Adipose tissue (tissue), 3 donors: ENCODE data around the gene HEXIM1. TPM values are rescaled to one million over a fixed set of nuclear protein-coding genes. Genes with fewer than 3 reads are reported as not detected.
"Not testable (repeated sequence)": the region's sequence is repeated elsewhere in the genome, so short reads cannot be mapped to it uniquely, and the experiment has no call there.

ENCODE experiments used
- H3K27ac ChIP-seq: one replicate; pipeline ENCODE4 v1.5.1; 2013; ENCODE audit warnings: low read depth, low read length
- WGBS, 3 donors: extraction: QIAGEN DNeasy Blood & Tissue Kit; methylation state at CpG; one replicate each; pipeline ENCODE4 v1.1.7; 2013; 5-methylcytosine and 5-hydroxymethylcytosine counted together
- polyA plus RNA-seq, 3 donors: library from polyadenylated mRNA; stranded (reverse); fragments of 200-250 nt; gene quantifications; one replicate each; pipeline ENCODE4 v1.2.3, GENCODE V29; 2013
- donor health status: healthy with polysubstance abuse.
- donor health status: Bipolar disorder and iron deficiency.
- donor health status: healthy.

HEXIM1 gene
- polyA plus RNA-seq, 3 donors, result 5.4 to 24.9 (median 13.4) TPM

DNA sequence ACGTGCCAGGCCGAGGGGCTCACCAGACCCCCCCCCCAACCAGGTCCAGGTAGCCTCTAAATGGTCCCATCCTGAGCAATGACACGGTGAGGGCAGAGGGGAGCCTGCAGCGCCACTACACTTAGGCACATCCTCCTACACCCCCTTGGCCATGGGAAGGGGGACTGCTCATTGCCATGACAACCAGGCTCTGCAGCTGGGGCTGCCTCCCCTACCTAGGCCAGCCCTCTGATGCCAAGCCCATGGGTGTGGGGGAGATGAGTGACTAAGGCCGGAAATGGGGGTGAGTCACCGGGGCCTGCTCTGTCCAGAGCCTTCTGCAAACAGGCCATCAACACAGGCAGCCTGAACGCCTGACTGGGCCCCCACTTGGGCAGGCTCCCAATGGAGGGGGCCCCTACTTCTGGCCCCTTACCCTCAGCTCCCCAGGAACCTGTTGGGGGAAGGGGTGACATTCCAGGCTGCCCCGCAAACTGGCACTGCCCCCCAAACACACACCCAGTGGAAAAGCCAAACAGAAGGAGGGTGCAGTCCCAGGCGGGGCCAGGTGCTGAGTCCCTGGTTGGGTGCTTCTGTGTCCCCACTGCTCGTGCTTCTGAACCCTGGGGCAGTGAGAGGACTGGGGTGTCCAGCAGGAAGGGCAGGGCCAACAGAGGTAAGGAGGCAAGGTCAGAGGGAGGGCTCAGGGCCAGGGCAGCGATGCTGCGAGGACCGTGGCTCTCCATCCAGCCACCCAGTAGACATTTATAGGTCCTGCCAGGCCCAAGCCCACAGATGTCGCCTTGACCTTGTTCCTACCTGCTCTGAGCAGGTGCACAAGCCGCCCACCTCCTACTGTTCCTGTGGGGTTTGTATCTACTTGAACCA lies 24.1 kb upstream of the HEXIM1 start:
- 68 to 83% (median 71%) methylated on average over 14 to 15 of the region's 15 CpGs for WGBS, 3 donors
- H3K27ac ChIP-seq, result no peak overlapping the region

GRCh38 chr17:45124797-45125122 lies 23.5 kb upstream of the HEXIM1 start:
- 68 to 82% (median 79%) methylated on average over 5 of the region's 5 CpGs for whole genome bisulfite sequencing, 3 donors
- H3K27ac ChIP-seq, result not testable (repeated sequence)

- WGBS, 3 donors, result 96 to 98% (median 97%) methylated on average over 8 of the region's 8 CpGs
- no peak overlapping the region for H3K27ac ChIP-seq
Measured at GRCh38 chr17:45125509-45125908, 22.8 kb upstream of the HEXIM1 start.

DNA sequence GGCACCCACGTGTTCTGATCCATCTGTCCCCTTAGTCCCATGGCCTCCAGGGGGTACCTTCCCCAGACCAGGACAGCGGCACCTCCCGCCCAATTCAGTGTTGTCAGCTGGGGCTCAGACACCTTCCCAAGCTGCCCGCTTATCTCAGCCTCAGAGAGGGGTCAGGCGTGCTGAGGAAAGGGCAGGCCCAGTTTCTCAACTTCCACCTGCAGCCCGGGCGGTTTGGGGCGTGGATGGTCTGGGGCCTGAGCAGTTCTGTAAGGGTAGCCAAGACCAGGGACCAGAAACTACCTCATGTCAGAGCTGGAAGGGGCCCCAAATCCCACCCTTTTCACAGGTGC lies 21.1 kb upstream of the HEXIM1 start:
- 72 to 93% (median 76%) methylated on average over 8 of the region's 8 CpGs for WGBS, 3 donors

GRCh38 chr17:45127548-45128300 lies 20.6 kb upstream of the HEXIM1 start:
- 33 to 53% (median 47%) methylated on average over 20 of the region's 20 CpGs for WGBS, 3 donors
- H3K27ac ChIP-seq, result no peak overlapping the region

More for the DNA sequence above, 21.1 kb upstream of the HEXIM1 start:
- no peak overlapping the region for H3K27ac ChIP-seq

DNA sequence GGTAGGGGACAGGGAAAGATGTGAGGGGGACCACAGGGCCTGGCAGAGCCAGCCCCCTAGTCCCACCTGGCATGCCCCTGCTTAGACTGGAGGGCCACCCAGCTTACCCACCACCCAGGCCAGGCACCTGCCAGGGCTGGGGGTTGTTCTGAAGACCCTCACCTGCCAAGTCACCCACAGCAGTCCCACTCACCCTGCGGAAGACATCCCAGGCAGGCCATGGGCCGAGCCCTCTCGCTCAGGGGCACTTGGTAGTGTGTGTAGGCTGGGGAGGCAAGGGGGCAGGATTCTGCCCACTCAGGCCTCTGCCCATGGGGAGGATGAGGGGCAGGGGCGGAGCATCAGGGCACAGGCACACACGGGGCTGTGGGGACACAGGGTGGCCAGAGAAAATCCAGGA lies 19.9 kb upstream of the HEXIM1 start:
- WGBS, 3 donors, result 81 to 88% (median 87%) methylated on average over 5 of the region's 5 CpGs
- no peak overlapping the region for H3K27ac ChIP-seq

- no peak overlapping the region for H3K27ac ChIP-seq
- 96 to 98% (median 96%) methylated on average over 2 of the region's 2 CpGs for WGBS, 3 donors
Measured at GRCh38 chr17:45128989-45129388, 19.3 kb upstream of the HEXIM1 start.

- 73 to 76% (median 74%) methylated on average over 10 of the region's 10 CpGs for WGBS, 3 donors
Measured at GRCh38 chr17:45129426-45129939, 18.8 kb upstream of the HEXIM1 start.

GRCh38 chr17:45129940-45130680 lies 18.2 kb upstream of the HEXIM1 start:
- no peak overlapping the region for H3K27ac ChIP-seq
- WGBS, 3 donors, result 67 to 85% (median 70%) methylated on average over 13 of the region's 13 CpGs

More at GRCh38 chr17:45129426-45129939, 18.8 kb upstream of the HEXIM1 start:
- H3K27ac ChIP-seq, result no peak overlapping the region

DNA sequence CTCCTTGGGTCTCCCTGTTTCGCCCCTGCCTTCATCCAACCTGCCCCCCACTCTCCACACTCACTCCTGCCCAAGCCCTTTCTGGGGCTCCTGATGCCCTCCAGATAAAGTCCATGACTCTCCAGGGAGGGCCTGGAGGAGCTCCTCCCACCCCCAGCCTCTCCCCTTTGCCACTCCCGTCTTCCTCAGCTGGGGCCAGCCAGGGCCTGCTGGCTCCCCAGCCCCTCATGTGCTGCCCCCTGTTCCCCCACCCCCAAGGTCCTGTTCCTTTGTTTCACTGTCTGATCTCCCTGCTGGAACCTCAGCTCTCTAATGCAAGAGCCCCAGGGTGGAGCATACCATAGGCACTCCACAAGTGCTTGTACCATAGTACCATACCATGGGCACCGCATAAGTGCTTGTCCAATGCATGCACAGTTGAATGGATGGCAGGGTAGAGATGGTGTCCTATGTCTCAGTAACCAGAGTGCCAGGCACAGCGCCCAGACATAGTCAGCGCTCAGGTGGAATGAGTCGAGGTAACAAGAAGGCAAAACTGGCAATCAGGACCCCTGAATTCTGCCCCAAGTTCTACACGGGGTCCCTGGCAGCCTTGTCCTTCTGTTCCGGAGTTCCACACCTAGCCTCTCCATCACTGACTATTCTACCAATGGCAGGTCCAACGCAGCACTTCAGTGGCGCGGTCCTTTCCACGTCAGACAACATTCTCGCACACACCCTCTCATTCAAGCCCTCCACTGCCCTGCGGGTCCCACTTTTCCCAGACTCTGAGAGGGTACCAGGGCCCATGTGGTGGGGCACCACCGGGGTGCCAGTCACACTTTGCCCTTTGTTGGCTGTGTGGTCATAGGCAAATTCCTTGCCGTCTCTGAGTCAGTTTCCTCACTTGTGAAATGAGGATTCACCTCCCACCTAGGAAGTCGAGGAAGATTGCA lies 17.3 kb upstream of the HEXIM1 start:
- no peak overlapping the region for H3K27ac ChIP-seq
- WGBS, 3 donors, result 82 to 85% (median 83%) methylated on average over 17 of the region's 17 CpGs

DNA sequence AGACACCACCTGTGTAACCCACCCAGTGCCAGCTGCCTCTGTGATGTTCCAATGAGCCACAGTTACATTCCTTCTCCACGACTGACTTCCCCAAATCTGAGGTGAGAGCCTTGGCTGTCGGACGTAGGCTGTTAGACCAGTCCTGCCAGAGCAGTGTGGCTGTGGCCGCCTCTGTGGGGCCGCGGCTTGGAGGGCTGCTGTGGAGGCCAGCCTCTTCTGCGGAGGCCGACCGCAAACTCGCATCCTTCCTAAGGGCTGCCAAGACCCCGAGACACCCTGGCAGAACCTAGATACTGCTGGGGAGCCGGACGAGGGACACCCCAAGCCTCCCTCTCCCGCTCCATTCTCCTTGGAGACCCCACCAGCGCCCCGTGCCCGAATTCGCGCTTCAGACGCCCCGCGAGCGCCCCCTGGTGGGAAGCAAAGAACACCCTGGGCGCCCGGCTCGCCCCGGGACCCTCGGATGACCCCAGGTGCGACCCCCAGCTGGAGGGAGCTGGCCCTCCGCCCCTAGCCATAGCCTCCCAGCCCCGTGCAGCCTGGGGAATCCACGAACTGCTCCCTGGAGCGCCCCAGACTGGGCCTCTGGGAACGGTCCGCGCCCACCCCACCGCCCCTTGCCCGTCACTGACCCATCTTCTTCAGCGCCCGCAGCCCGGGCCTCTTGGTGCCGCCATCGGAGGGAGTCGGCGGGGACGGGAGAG lies 16.5 kb upstream of the HEXIM1 start:
- 8% methylated on average over 42 to 46 of the region's 46 CpGs for WGBS, 3 donors
- no peak overlapping the region for H3K27ac ChIP-seq

GRCh38 chr17:45132320-45132571 lies 16.0 kb upstream of the HEXIM1 start, which contains the start of gene PLCD3:
Gene PLCD3, minus strand, starts transcription at chr17:45132515. Its CDS starts 105 bp downstream, at chr17:45132410.
- 0 to 1% (median 1%) methylated on average over 8 to 36 of the region's 36 CpGs for WGBS, 3 donors
- H3K27ac ChIP-seq, result no peak within 1 kb of the TSS

GRCh38 chr17:45132572-45133463 lies 15.5 kb upstream of the HEXIM1 start:
- H3K27ac ChIP-seq, result no peak overlapping the region
- WGBS, 3 donors, result 0 to 2% (median 1%) methylated on average over 46 to 71 of the region's 71 CpGs

DNA sequence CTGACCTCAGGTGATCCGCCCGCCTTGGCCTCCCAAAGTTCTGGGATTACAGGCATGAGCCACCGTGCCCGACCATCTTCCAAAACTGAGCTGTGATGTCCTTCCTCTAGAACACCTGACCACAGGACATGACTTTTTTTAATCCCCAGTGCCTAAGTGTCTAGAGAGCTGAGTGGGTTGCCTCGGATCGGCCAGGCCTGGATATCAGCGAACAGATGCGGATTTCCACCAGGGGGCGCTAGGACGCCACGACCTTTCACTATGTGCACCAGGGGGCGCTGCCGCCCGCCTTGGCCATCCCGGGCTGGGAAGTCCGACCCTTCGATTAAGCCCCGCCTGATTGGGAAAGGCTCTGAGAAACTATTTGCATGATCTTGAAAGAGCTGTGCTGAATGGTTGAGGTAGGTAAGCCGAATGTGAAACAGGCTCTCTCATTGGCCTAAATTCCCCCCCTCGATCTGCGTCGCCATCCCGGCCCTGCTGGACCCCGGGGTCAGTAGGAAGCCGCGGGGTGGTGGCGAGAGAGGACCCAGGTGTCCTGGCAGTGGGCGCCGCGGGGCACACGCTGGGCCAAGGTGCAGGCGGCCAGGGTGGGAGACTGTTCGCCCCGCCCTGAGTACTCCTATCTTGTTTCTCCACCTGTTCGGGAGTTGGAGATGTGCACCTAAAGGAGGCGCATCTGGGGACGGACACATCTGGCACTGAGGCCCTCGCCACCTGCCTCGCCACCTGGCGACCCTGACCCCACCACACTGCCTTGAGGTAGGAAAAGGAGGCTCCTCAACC lies 12.9 kb upstream of the HEXIM1 start, which contains the start of gene ACBD4:
Gene ACBD4, plus strand, starts transcription at position 496 of the 786 bp plus-strand sequence. CDS start 458 bp downstream, outside the sequence.
- no peak within 1 kb of the TSS for H3K27ac ChIP-seq
- 5 to 6% (median 6%) methylated on average over 40 of the region's 40 CpGs for WGBS, 3 donors

GRCh38 chr17:45135978-45136791 lies 12.1 kb upstream of the HEXIM1 start:
- 44 to 54% (median 50%) methylated on average over 21 of the region's 21 CpGs for WGBS, 3 donors
- H3K27ac ChIP-seq, result no peak overlapping the region
